HCT116 (cell line): ENCODE results near the gene CYP3A5. TPM values are rescaled to one million over a fixed set of nuclear protein-coding genes. Genes with fewer than 3 reads are reported as not detected.

Experiments
- ATAC-seq: fragments of 200-7000 bp; cut with Tn5 transposase; 2 replicates; pipeline ENCODE4 v1.9.1; 2020; ENCODE audit warnings: mild to moderate bottlenecking, moderate library complexity
- BruUV-seq: library from RNA; stranded (reverse); fragments of 400-500 nt; replicated peaks from 2 replicates; lab custom pipeline; 2021; lab: Mats Ljungman, UMichigan
- CTCF ChIA-PET: fragments of 300-600 bp; sonication (Branson Sonifier 250); formaldehyde crosslinking; loops from one replicate; lab custom pipeline; 2021; ENCODE audit warnings: antibody characterized with exemption; lab: Charles Lee
- POLR2A ChIA-PET: fragments of 300-600, 350-600 bp; sonication (Branson Sonifier 250); formaldehyde crosslinking; loops from one replicate; lab custom pipeline; 2021; ENCODE audit warnings: antibody characterized with exemption; lab: Charles Lee
- RAD21 ChIA-PET, 2 experiments: fragments of 300-600 bp; sonication (Branson Sonifier 250); formaldehyde crosslinking; loops; one replicate each; lab custom pipeline; 2023; ENCODE audit warnings: low total read pairs in 2 of 2; ENCODE audit not compliant: uncharacterized antibody in 2 of 2, unreplicated experiment in 2 of 2, low non-redundant PET in 1 of 2; lab: Charles Lee
- DNase-seq: peaks from one replicate; pipeline ENCODE4 v3.0.0-alpha.2; 2010; ENCODE audit warnings: low read depth, low spot score
- H2AFZ ChIP-seq: fragments of 200-600 bp; shearing (Covaris generic), sonication (generic); 2 replicates; pipeline ENCODE4 v1.6.1; 2017; ENCODE audit warnings: low read depth, mixed run types, mixed read lengths, antibody characterized with exemption, low read length; ENCODE audit not compliant: poor library complexity, severe bottlenecking
- H3K27ac ChIP-seq: 2 replicates; pipeline ENCODE4 v1.5.1; 2012; ENCODE audit warnings: low read depth, low read length
- H3K27me3 ChIP-seq: fragments of 200-600 bp; sonication (generic); 2 replicates; pipeline ENCODE4 v1.6.1; 2016; ENCODE audit warnings: mixed run types, low read length, mixed read lengths; ENCODE audit not compliant: insufficient read depth
- H3K36me3 ChIP-seq, 2 experiments: fragments of 200-500 bp in 1 of 2; fragments of 200-600 bp in 1 of 2; sonication (Bioruptor generic) in 1 of 2; sonication (generic) in 1 of 2; 2 replicates each; pipeline versions ENCODE4 v1.5.1 to v1.6.1; 2014 to 2016; ENCODE audit warnings: low read length in 2 of 2, inconsistent platforms in 1 of 2, mixed read lengths in 1 of 2, mixed run types in 1 of 2; ENCODE audit not compliant: insufficient read depth in 2 of 2, control insufficient read depth in 1 of 2
- H3K4me1 ChIP-seq, 2 experiments: fragments of 200-600 bp in 1 of 2; sonication (generic) in 1 of 2; 2 replicates each; pipeline versions ENCODE4 v1.5.1 to v1.6.1; 2012 to 2017; ENCODE audit warnings: low read length in 2 of 2, inconsistent platforms in 1 of 2, mild to moderate bottlenecking in 1 of 2, mixed read lengths in 1 of 2, mixed run types in 1 of 2, moderate library complexity in 1 of 2; ENCODE audit not compliant: insufficient read depth in 2 of 2, control insufficient read depth in 1 of 2
- H3K4me2 ChIP-seq: fragments of 200-600 bp; sonication (generic); 2 replicates; pipeline ENCODE4 v1.6.1; 2017; ENCODE audit warnings: mixed run types, low read length, mixed read lengths
- H3K4me3 ChIP-seq, 2 experiments: fragments of 200-600 bp in 1 of 2; sonication (generic) in 1 of 2; replicated peaks in 1 of 2; 2 replicates each; pipeline ENCODE4 v1.5.1; 2011 to 2016; ENCODE audit warnings: low read length in 2 of 2, control low read depth in 1 of 2, low read depth in 1 of 2, mild to moderate bottlenecking in 1 of 2, mixed read lengths in 1 of 2, mixed run types in 1 of 2
- H3K79me2 ChIP-seq: fragments of 200-600 bp; sonication (generic); 2 replicates; pipeline ENCODE4 v1.6.1; 2017; ENCODE audit warnings: mild to moderate bottlenecking, mixed run types, low read length, moderate library complexity, mixed read lengths; ENCODE audit not compliant: insufficient read depth
- H3K9ac ChIP-seq: fragments of 200-600 bp; sonication (generic); 2 replicates; pipeline ENCODE4 v1.6.1; 2016; ENCODE audit warnings: low read length, mixed read lengths
- H3K9me2 ChIP-seq: fragments of 200-600 bp; sonication (generic), shearing (Covaris generic); 2 replicates; pipeline ENCODE4 v1.6.1; 2017; ENCODE audit warnings: mixed run types, mild to moderate bottlenecking, moderate library complexity; ENCODE audit not compliant: insufficient read depth
- H3K9me3 ChIP-seq, 2 experiments: fragments of 200-500 bp in 1 of 2; fragments of 200-600 bp in 1 of 2; sonication (Bioruptor generic) in 1 of 2; sonication (generic) in 1 of 2; 2 replicates each; pipeline ENCODE4 v1.6.1; 2014 to 2017; ENCODE audit warnings: low read length in 2 of 2, mixed read lengths in 2 of 2, inconsistent platforms in 1 of 2, low read depth in 1 of 2, mild to moderate bottlenecking in 1 of 2, mixed run types in 1 of 2, moderate library complexity in 1 of 2; ENCODE audit not compliant: control insufficient read depth in 1 of 2, insufficient read depth in 1 of 2
- H4K20me1 ChIP-seq: fragments of 200-600 bp; sonication (generic), shearing (Covaris generic); 2 replicates; pipeline ENCODE4 v1.6.1; 2017; ENCODE audit warnings: mixed run types, mild to moderate bottlenecking, moderate library complexity; ENCODE audit not compliant: insufficient read depth
- ATF3 ChIP-seq: IDR thresholded peaks from 2 replicates; pipeline ENCODE4 v1.6.1; 2012
- CBX3 ChIP-seq: IDR thresholded peaks from 2 replicates; pipeline ENCODE4 v1.6.1; 2012; ENCODE audit warnings: low read depth
- CEBPB ChIP-seq: IDR thresholded peaks from 2 replicates; pipeline ENCODE4 v1.6.1; 2012; ENCODE audit warnings: low read depth
- EGR1 ChIP-seq: IDR thresholded peaks from 2 replicates; pipeline ENCODE4 v1.6.1; 2012; ENCODE audit warnings: low read depth
- ELF1 ChIP-seq: IDR thresholded peaks from 2 replicates; pipeline ENCODE4 v1.6.1; 2012; ENCODE audit warnings: low read depth, borderline replicate concordance
- EZH2 ChIP-seq: fragments of 200-600 bp; sonication (generic); IDR thresholded peaks from 2 replicates; pipeline ENCODE4 v1.6.1; 2017; ENCODE audit warnings: antibody characterized with exemption, mixed run types
- EZH2phosphoT487 ChIP-seq: fragments of 200-600 bp; IDR thresholded peaks from 2 replicates; pipeline ENCODE4 v1.6.1; 2018; ENCODE audit warnings: antibody characterized with exemption, borderline replicate concordance
- POLR2A ChIP-seq: IDR thresholded peaks from 2 replicates; pipeline ENCODE4 v1.7.0; 2011; ENCODE audit warnings: borderline replicate concordance; ENCODE audit not compliant: insufficient read depth, insufficient read length; ENCODE audit errors: extremely low read depth
- POLR2AphosphoS5 ChIP-seq: IDR thresholded peaks from 2 replicates; pipeline ENCODE4 v1.6.1; 2011; ENCODE audit warnings: mild to moderate bottlenecking, low read depth, low read length, moderate library complexity
- RAD21 ChIP-seq: IDR thresholded peaks from 2 replicates; pipeline ENCODE4 v1.6.1; 2012; ENCODE audit warnings: low read depth, mild to moderate bottlenecking
- SIN3A ChIP-seq: IDR thresholded peaks from 2 replicates; pipeline ENCODE4 v1.6.1; 2012; ENCODE audit warnings: low read depth
- SP1 ChIP-seq: IDR thresholded peaks from 2 replicates; pipeline ENCODE4 v1.6.1; 2012; ENCODE audit warnings: low read depth
- SRF ChIP-seq: IDR thresholded peaks from 2 replicates; pipeline ENCODE4 v1.6.1; 2012; ENCODE audit warnings: low read depth
- ZFX ChIP-seq: fragments of 450-650 bp; IDR thresholded peaks from 2 replicates; pipeline ENCODE4 v1.6.1; 2017
- ZNF274 ChIP-seq: fragments of 200-500 bp; sonication (Bioruptor generic); IDR thresholded peaks from 2 replicates; pipeline ENCODE4 v1.6.1; 2014; ENCODE audit warnings: mild to moderate bottlenecking, low read depth, low read length, inconsistent platforms
- intact Hi-C: fragments of 100-400 bp; cut with micrococcal nuclease; formaldehyde crosslinking; loops from 2 replicates; pipeline ENCODE4 v1.10.0; 2022
- total RNA-seq: library from RNA; stranded (reverse); gene quantifications from one replicate; pipeline ENCODE4 v1.2.1, GENCODE V29; 2021; ENCODE audit not compliant: unreplicated experiment
- TF ChIP-seq, protein P1 (sequence below), 3 experiments: fragments of 200-600 bp in 1 of 3; sonication (generic) in 1 of 3; IDR thresholded peaks in 2 of 3; conservative IDR thresholded peaks in 1 of 3; 2 replicates each; pipeline ENCODE4 v1.5.1; 2012 to 2017; ENCODE audit warnings: low read depth in 2 of 3, low read length in 2 of 3, antibody characterized with exemption in 1 of 3, borderline replicate concordance in 1 of 3, control low read depth in 1 of 3, mild to moderate bottlenecking in 1 of 3, mixed read lengths in 1 of 3, mixed run types in 1 of 3, moderate library complexity in 1 of 3; ENCODE audit not compliant: insufficient read depth in 1 of 3
- TF ChIP-seq, protein P2 (sequence below): IDR thresholded peaks from 2 replicates; pipeline ENCODE4 v1.6.1; 2012
- TF ChIP-seq, protein P3 (sequence below): IDR thresholded peaks from 2 replicates; pipeline ENCODE4 v1.6.1; 2012; ENCODE audit warnings: low read depth
- TF ChIP-seq, protein P4 (sequence below): IDR thresholded peaks from 2 replicates; pipeline ENCODE4 v1.6.1; 2011; ENCODE audit warnings: mild to moderate bottlenecking, low read length, moderate library complexity; ENCODE audit not compliant: insufficient replicate concordance; ENCODE audit errors: extremely low read depth

Gene CYP3A5
- total RNA-seq, 1 experiment from 2014 or later, result 1.5 TPM

DNA sequence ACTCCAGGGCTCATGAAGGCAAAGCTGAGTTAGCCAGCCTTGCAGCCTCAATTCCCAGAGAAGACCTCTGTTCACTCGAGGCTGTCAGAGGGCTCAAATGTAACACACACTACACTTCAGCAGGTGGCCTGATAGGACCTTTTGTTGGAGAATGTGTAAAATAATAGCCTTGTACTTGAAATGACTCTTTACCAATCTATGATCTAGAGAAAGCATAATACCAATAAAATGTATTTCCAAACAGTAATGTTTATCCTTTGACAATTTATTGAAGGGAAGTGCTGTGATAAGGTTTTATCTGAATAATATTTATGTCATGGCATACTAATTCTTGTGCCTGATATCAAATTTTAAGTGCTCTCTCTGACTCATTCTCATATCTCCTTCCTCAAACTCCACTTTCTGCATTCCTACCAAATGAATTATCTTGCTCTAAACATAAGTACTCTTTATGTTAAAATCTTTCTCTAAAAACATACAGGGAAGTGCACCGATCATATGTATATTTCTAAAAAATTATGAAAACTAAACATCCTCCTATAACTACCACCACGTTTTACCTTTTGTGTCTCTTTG is 34.3 kb upstream of the CYP3A5 start:
- Histone ChIP-seq H3K9me2 (no peaks in the 10 kb centered on the region), H3K79me2 (no peaks in the 10 kb centered on the region), H4K20me1 (no peaks in the 10 kb centered on the region), H3K4me3 (no peak overlapping the region), H3K27ac (no peak overlapping the region), H3K27me3 (no peaks in the 10 kb centered on the region), H2AFZ (no peak overlapping the region), H3K9me3 (no peaks in the 10 kb centered on the region), H3K9ac (no peak overlapping the region), H3K36me3 (no peaks in the 10 kb centered on the region), H3K4me1 (peaks cover 0 to 5% of the 10 kb centered on the region in 2 experiments; a peak in 1 of 4 replicates), H3K4me2 (no peak overlapping the region)
- RAD21 ChIA-PET, result no interaction called here
- intact Hi-C loops, result no loop called here
- TF ChIP-seq SIN3A (no peak), CBX3 (no peak), POLR2A (no peak), ZFX (no peak), CEBPB (no peak), ZNF274 (no peak), EZH2 (no peak), EZH2phosphoT487 (no peak), POLR2AphosphoS5 (no peak), SP1 (no peak), ATF3 (no peak), ELF1 (no peak), EGR1 (no peak), SRF (no peak), RAD21 (no peak)
- TF ChIP-seq, protein P1, sequence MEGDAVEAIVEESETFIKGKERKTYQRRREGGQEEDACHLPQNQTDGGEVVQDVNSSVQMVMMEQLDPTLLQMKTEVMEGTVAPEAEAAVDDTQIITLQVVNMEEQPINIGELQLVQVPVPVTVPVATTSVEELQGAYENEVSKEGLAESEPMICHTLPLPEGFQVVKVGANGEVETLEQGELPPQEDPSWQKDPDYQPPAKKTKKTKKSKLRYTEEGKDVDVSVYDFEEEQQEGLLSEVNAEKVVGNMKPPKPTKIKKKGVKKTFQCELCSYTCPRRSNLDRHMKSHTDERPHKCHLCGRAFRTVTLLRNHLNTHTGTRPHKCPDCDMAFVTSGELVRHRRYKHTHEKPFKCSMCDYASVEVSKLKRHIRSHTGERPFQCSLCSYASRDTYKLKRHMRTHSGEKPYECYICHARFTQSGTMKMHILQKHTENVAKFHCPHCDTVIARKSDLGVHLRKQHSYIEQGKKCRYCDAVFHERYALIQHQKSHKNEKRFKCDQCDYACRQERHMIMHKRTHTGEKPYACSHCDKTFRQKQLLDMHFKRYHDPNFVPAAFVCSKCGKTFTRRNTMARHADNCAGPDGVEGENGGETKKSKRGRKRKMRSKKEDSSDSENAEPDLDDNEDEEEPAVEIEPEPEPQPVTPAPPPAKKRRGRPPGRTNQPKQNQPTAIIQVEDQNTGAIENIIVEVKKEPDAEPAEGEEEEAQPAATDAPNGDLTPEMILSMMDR (IDR thresholded peaks at IDR 0.05 in 2 of 3, conservative IDR thresholded peaks at IDR 0.05 in 1 of 3; ENCODE audit: borderline replicate concordance in 1 of 3, insufficient read depth in 1 of 3, low read depth in 2 of 3, low read length in 2 of 3), result no peak
- TF ChIP-seq, protein P2, sequence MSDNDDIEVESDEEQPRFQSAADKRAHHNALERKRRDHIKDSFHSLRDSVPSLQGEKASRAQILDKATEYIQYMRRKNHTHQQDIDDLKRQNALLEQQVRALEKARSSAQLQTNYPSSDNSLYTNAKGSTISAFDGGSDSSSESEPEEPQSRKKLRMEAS, result no peak
- TF ChIP-seq, protein P3, sequence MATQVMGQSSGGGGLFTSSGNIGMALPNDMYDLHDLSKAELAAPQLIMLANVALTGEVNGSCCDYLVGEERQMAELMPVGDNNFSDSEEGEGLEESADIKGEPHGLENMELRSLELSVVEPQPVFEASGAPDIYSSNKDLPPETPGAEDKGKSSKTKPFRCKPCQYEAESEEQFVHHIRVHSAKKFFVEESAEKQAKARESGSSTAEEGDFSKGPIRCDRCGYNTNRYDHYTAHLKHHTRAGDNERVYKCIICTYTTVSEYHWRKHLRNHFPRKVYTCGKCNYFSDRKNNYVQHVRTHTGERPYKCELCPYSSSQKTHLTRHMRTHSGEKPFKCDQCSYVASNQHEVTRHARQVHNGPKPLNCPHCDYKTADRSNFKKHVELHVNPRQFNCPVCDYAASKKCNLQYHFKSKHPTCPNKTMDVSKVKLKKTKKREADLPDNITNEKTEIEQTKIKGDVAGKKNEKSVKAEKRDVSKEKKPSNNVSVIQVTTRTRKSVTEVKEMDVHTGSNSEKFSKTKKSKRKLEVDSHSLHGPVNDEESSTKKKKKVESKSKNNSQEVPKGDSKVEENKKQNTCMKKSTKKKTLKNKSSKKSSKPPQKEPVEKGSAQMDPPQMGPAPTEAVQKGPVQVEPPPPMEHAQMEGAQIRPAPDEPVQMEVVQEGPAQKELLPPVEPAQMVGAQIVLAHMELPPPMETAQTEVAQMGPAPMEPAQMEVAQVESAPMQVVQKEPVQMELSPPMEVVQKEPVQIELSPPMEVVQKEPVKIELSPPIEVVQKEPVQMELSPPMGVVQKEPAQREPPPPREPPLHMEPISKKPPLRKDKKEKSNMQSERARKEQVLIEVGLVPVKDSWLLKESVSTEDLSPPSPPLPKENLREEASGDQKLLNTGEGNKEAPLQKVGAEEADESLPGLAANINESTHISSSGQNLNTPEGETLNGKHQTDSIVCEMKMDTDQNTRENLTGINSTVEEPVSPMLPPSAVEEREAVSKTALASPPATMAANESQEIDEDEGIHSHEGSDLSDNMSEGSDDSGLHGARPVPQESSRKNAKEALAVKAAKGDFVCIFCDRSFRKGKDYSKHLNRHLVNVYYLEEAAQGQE, result no peak
- TF ChIP-seq, protein P4, sequence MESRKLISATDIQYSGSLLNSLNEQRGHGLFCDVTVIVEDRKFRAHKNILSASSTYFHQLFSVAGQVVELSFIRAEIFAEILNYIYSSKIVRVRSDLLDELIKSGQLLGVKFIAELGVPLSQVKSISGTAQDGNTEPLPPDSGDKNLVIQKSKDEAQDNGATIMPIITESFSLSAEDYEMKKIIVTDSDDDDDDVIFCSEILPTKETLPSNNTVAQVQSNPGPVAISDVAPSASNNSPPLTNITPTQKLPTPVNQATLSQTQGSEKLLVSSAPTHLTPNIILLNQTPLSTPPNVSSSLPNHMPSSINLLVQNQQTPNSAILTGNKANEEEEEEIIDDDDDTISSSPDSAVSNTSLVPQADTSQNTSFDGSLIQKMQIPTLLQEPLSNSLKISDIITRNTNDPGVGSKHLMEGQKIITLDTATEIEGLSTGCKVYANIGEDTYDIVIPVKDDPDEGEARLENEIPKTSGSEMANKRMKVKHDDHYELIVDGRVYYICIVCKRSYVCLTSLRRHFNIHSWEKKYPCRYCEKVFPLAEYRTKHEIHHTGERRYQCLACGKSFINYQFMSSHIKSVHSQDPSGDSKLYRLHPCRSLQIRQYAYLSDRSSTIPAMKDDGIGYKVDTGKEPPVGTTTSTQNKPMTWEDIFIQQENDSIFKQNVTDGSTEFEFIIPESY, result no peak
- CTCF ChIA-PET, result no interaction called here
- BruUV-seq, result no TSS peak
- ATAC-seq (no peak), DNase-seq (no peak)
- POLR2A ChIA-PET, result no interaction called here
